Caco-2 (cell line): ENCODE results near the gene KHDC3L. TPM values are rescaled to one million over a fixed set of nuclear protein-coding genes. Genes with fewer than 3 reads are reported as not detected.

Experiments
- BruUV-seq: library from RNA; stranded (reverse); fragments of 400-500 nt; replicated peaks from 2 replicates; lab custom pipeline; 2021; lab: Mats Ljungman, UMichigan
- CTCF ChIA-PET: fragments of 300-600 bp; sonication (Branson Sonifier 250); formaldehyde crosslinking; loops from one replicate; lab custom pipeline; 2022; ENCODE audit warnings: antibody characterized with exemption; lab: Charles Lee
- POLR2A ChIA-PET: fragments of 300-600 bp; sonication (Branson Sonifier 250); formaldehyde crosslinking; loops from one replicate; lab custom pipeline; 2022; ENCODE audit warnings: antibody characterized with exemption; lab: Charles Lee
- DNase-seq, 2 experiments: peaks; one replicate each; pipeline versions ENCODE4 v3.0.0 to v3.0.0-alpha.2; 2020 to 2022
- H3K27me3 ChIP-seq: replicated peaks from 2 replicates; pipeline ENCODE4 v1.6.0; 2011; ENCODE audit warnings: low read length; ENCODE audit not compliant: control insufficient read depth, insufficient read depth
- H3K36me3 ChIP-seq: 2 replicates; pipeline ENCODE4 v1.5.1; 2011; ENCODE audit warnings: low read length; ENCODE audit not compliant: control insufficient read depth, insufficient read depth
- H3K4me1 ChIP-seq: fragments of 250-450 bp; sonication (Bioruptor Pico); 2 replicates; pipeline ENCODE4 v1.5.1; 2020; ENCODE audit warnings: mild to moderate bottlenecking
- H3K4me3 ChIP-seq: 2 replicates; pipeline ENCODE4 v1.5.1; 2011; ENCODE audit warnings: low read depth, mild to moderate bottlenecking, control low read depth, low read length
- H3K9me3 ChIP-seq: fragments of 250-450 bp; sonication (Bioruptor Pico); 2 replicates; pipeline ENCODE4 v1.5.1; 2020; ENCODE audit warnings: mild to moderate bottlenecking, moderate library complexity
- H3K27ac Mint-ChIP-seq: one replicate; pipeline ENCODE4 v1.8.0; 2022; ENCODE audit warnings: mixed read lengths; ENCODE audit not compliant: unreplicated experiment
- H3K27me3 Mint-ChIP-seq: one replicate; pipeline ENCODE4 v1.8.0; 2022; ENCODE audit warnings: mixed read lengths; ENCODE audit not compliant: insufficient read depth, unreplicated experiment
- H3K36me3 Mint-ChIP-seq: one replicate; pipeline ENCODE4 v1.8.0; 2022; ENCODE audit warnings: mild to moderate bottlenecking, mixed read lengths; ENCODE audit not compliant: insufficient read depth, unreplicated experiment
- H3K4me1 Mint-ChIP-seq: one replicate; pipeline ENCODE4 v1.8.0; 2022; ENCODE audit warnings: low read depth, mixed read lengths; ENCODE audit not compliant: unreplicated experiment
- H3K4me3 Mint-ChIP-seq: one replicate; pipeline ENCODE4 v1.8.0; 2022; ENCODE audit warnings: mild to moderate bottlenecking, moderate library complexity, mixed read lengths; ENCODE audit not compliant: unreplicated experiment
- H3K9me3 Mint-ChIP-seq: one replicate; pipeline ENCODE4 v1.8.0; 2022; ENCODE audit warnings: mixed read lengths; ENCODE audit not compliant: unreplicated experiment
- intact Hi-C: fragments of 100-400 bp; cut with micrococcal nuclease; formaldehyde crosslinking; loops from one replicate; pipeline ENCODE4 v1.10.0; 2022; ENCODE audit not compliant: unreplicated experiment
- total RNA-seq: library from RNA; stranded (reverse); gene quantifications from 2 replicates; pipeline ENCODE4 v1.2.3, GENCODE V29; 2022
- TF ChIP-seq, protein P1 (sequence below), 2 experiments: fragments of 200-600 bp in 1 of 2; IDR thresholded peaks; 1 replicate in 1 of 2; 2 replicates in 1 of 2; pipeline versions ENCODE4 v1.5.1 to v1.8.0; 2011 to 2022; ENCODE audit warnings: antibody characterized with exemption in 1 of 2, control low read depth in 1 of 2, inconsistent platforms in 1 of 2, low read depth in 1 of 2, low read length in 1 of 2, mild to moderate bottlenecking in 1 of 2, moderate library complexity in 1 of 2; ENCODE audit not compliant: insufficient read depth in 1 of 2, severe bottlenecking in 1 of 2, unreplicated experiment in 1 of 2

The KHDC3L gene
- total RNA-seq, 1 experiment from 2014 or later: not detected

DNA sequence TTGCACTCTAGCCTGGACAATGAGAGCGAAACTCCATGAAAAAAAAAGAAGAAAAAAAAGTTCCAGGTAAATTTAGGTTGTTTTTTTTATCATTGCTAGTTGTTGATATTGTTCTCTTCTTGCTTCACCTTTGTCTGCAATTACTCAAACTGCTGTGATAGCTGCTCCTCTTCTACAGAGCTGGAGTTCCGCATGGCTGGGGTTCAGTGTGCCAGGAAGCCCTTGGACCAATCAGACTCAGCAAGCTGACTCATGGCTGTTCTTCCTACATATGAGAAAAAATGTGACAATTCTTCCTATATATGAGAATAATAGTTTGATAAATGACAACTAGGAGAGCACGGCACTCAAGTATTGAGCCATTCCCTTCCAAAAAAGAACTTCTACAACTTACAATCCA, 36.8 kb upstream of the KHDC3L start:
- Mint-ChIP-seq H3K4me1 (peaks cover 7% of the 10 kb centered on the region), H3K9me3 (no peaks in the 10 kb centered on the region), H3K4me3 (no peak overlapping the region), H3K36me3 (no peaks in the 10 kb centered on the region), H3K27me3 (peaks cover 8% of the 10 kb centered on the region), H3K27ac (no peak overlapping the region)
- intact Hi-C loops: loop anchor here (1.0 to 5.0 kb wide), 4 partner anchors 40 to 193 kb away; no protein-coding TSS in a partner anchor
- TF ChIP-seq, protein P1, sequence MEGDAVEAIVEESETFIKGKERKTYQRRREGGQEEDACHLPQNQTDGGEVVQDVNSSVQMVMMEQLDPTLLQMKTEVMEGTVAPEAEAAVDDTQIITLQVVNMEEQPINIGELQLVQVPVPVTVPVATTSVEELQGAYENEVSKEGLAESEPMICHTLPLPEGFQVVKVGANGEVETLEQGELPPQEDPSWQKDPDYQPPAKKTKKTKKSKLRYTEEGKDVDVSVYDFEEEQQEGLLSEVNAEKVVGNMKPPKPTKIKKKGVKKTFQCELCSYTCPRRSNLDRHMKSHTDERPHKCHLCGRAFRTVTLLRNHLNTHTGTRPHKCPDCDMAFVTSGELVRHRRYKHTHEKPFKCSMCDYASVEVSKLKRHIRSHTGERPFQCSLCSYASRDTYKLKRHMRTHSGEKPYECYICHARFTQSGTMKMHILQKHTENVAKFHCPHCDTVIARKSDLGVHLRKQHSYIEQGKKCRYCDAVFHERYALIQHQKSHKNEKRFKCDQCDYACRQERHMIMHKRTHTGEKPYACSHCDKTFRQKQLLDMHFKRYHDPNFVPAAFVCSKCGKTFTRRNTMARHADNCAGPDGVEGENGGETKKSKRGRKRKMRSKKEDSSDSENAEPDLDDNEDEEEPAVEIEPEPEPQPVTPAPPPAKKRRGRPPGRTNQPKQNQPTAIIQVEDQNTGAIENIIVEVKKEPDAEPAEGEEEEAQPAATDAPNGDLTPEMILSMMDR (IDR thresholded peaks at IDR 0.05; ENCODE audit: insufficient read depth in 1 of 2, low read depth in 1 of 2, low read length in 1 of 2, severe bottlenecking in 1 of 2, unreplicated experiment in 1 of 2): no peak
- Histone ChIP-seq H3K27me3 (no peaks in the 10 kb centered on the region), H3K4me3 (no peak overlapping the region), H3K36me3 (no peaks in the 10 kb centered on the region), H3K4me1 (no peaks in the 10 kb centered on the region), H3K9me3 (no peaks in the 10 kb centered on the region)
- no TSS peak for BruUV-seq
- POLR2A ChIA-PET: no interaction called here
- no peak for DNase-seq
- CTCF ChIA-PET: interaction anchor here (4.2 kb wide), 1 partner anchor 40 kb away, joined by 60 read pairs; no protein-coding TSS in a partner anchor

DNA sequence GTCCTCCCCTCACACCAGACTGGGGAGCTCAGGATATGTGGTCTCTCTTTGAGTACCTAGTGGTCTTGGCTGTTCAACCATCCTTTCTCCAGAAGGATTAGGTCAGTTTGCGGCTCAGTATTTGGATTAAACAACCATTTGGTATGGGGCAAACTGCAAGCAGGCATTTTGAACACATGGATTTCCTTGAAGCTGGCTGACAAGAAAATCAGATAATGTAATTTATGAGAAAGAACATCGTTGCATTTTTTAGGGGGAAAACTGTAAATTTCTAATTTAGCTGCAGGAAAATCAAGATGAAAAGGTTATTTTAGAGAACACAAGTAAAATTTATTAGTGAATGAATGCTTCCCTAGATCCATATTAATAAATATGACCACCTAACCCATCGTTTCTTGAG, 33.7 kb upstream of the KHDC3L start:
- H3K27me3 ChIP-seq: no peaks in the 10 kb centered on the region
- TF ChIP-seq, protein P1 (IDR thresholded peaks at IDR 0.05; ENCODE audit: insufficient read depth in 1 of 2, low read depth in 1 of 2, low read length in 1 of 2, severe bottlenecking in 1 of 2, unreplicated experiment in 1 of 2): no peak
- Mint-ChIP-seq H3K4me1 (peaks cover 7% of the 10 kb centered on the region), H3K36me3 (no peaks in the 10 kb centered on the region), H3K27me3 (peaks cover 8% of the 10 kb centered on the region), H3K27ac (no peak overlapping the region), H3K4me3 (no peak overlapping the region), H3K9me3 (no peaks in the 10 kb centered on the region)
- intact Hi-C loops: loop anchor here (5.0 kb wide), 2 partner anchors 146 to 196 kb away; no protein-coding TSS in a partner anchor
- BruUV-seq: no TSS peak
- DNase-seq: no peak
- ChIA-PET POLR2A (interaction anchor here (0.6 kb wide), 1 partner anchor 122 kb away, joined by 13 read pairs; no protein-coding TSS in a partner anchor), CTCF (interaction anchor here (1.7 to 4.2 kb wide), 3 partner anchors 20 to 60 kb away, joined by 6 to 60 read pairs (median 22); no protein-coding TSS in a partner anchor)
- no peaks in the 10 kb centered on the region for H3K4me1 ChIP-seq
- no peaks in the 10 kb centered on the region for H3K36me3 ChIP-seq
- no peaks in the 10 kb centered on the region for H3K9me3 ChIP-seq
- H3K4me3 ChIP-seq: no peak overlapping the region

DNA sequence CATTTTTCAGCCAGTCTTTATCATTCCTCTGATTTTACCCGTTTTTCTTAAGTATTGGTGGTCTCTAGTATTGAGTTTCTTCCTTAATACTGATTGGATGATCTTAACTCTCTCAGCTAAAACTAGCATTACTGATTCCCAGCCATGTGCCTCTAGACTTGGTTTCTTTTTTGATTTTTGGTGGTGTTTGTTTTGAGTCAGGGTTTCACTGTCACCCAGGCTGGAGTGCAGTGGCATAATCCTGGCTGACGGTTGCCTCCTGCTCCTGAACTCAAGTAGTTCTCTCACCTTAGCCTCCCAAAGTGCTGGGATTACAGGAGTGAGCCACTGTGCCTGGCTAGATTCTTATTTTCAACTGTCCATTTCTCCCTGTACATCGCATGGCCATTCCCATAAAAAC, 33.3 kb upstream of the KHDC3L start:
- CTCF ChIA-PET: interaction anchor here (1.7 to 4.2 kb wide), 2 partner anchors 44 to 60 kb away, joined by 6 to 60 read pairs; no protein-coding TSS in a partner anchor
- BruUV-seq: no TSS peak

More for the DNA sequence above, 33.3 kb upstream of the KHDC3L start:
- intact Hi-C loops: loop anchor here (5.0 kb wide), 2 partner anchors 147 to 197 kb away; no protein-coding TSS in a partner anchor
- Histone ChIP-seq H3K4me1 (no peaks in the 10 kb centered on the region), H3K27me3 (no peaks in the 10 kb centered on the region), H3K9me3 (no peaks in the 10 kb centered on the region), H3K4me3 (no peak overlapping the region), H3K36me3 (no peaks in the 10 kb centered on the region)
- POLR2A ChIA-PET: no interaction called here
- H3K9me3 Mint-ChIP-seq: no peaks in the 10 kb centered on the region
- H3K4me3 Mint-ChIP-seq: no peak overlapping the region
- peaks cover 8% of the 10 kb centered on the region for H3K27me3 Mint-ChIP-seq
- H3K36me3 Mint-ChIP-seq: no peaks in the 10 kb centered on the region
- no peak for DNase-seq
- TF ChIP-seq, protein P1 (IDR thresholded peaks at IDR 0.05; ENCODE audit: insufficient read depth in 1 of 2, low read depth in 1 of 2, low read length in 1 of 2, severe bottlenecking in 1 of 2, unreplicated experiment in 1 of 2): no peak
- peaks cover 7% of the 10 kb centered on the region for H3K4me1 Mint-ChIP-seq
- no peak overlapping the region for H3K27ac Mint-ChIP-seq
